H1 (cell line): ENCODE results near the gene SCN11A. TPM values are rescaled to one million over a fixed set of nuclear protein-coding genes. Genes with fewer than 3 reads are reported as not detected.

Experiments used
- CHD1 ChIP-seq: IDR thresholded peaks from 2 replicates; pipeline ENCODE4 v1.6.1; 2012; ENCODE audit warnings: low read depth, low read length, improper control_type of control experiment
- CHD7 ChIP-seq: fragments of 300-600 bp; sonication (generic); IDR thresholded peaks from 2 replicates; pipeline ENCODE4 v1.7.1; 2012; ENCODE audit warnings: low read length, moderate library complexity, mild to moderate bottlenecking, inconsistent platforms; ENCODE audit not compliant: insufficient replicate concordance
- EGR1 ChIP-seq: IDR thresholded peaks from 2 replicates; pipeline ENCODE4 v1.6.1; 2011; ENCODE audit warnings: low read depth, low read length, borderline replicate concordance
- EZH2 ChIP-seq: fragments of 200-600 bp; sonication (generic); IDR thresholded peaks from 2 replicates; pipeline ENCODE4 v1.7.1; 2012; ENCODE audit warnings: low read depth, mild to moderate bottlenecking, moderate library complexity, low read length, inconsistent platforms; ENCODE audit not compliant: severe bottlenecking
- KDM1A ChIP-seq: fragments of 200-600, 300-600 bp; sonication (generic); IDR thresholded peaks from 2 replicates; pipeline ENCODE4 v1.7.1; 2016; ENCODE audit warnings: mild to moderate bottlenecking, low read length, borderline replicate concordance
- NANOG ChIP-seq: IDR thresholded peaks from 2 replicates; pipeline ENCODE4 v1.6.1; 2011; ENCODE audit warnings: low read length, low read depth, mild to moderate bottlenecking, inconsistent platforms; ENCODE audit not compliant: insufficient read depth, poor library complexity, severe bottlenecking
- TCF12 ChIP-seq: IDR thresholded peaks from 2 replicates; pipeline ENCODE4 v1.6.1; 2011; ENCODE audit warnings: low read depth, mild to moderate bottlenecking, low read length
- polyA plus RNA-seq, 7 experiments: library from polyadenylated mRNA; depleted of rRNA in 3 of 7; stranded (reverse) in 5 of 7; unstranded in 2 of 7; fragments of >200 nt in 5 of 7; fragments of 200-250 nt in 2 of 7; gene quantifications; 1 replicate in 5 of 7; 2 replicates in 1 of 7; 4 replicates in 1 of 7; pipeline versions ENCODE4 v1.2.1 to v1.2.3, GENCODE V29; 2011 to 2013; ENCODE audit warnings: missing spikeins in 2 of 7, mixed read lengths in 2 of 7
- total RNA-seq: library from RNA; stranded (reverse); fragmentation: NEBNext Ultra II Directional; extraction: Animal tissue kit (Norgen Biotek cat#: 25700); gene quantifications from 2 replicates; pipeline ENCODE4 v1.2.1, GENCODE V29; 2021

The SCN11A gene
- total and polyA plus RNA-seq, 2 of the 8 experiments (the other 6 are each of a cell fraction or from before 2014, with no cell fraction given), result 0.11 to 0.21 TPM

- TF ChIP-seq CHD7, result no peak
- TF ChIP-seq EZH2, result no peak
- TF ChIP-seq EGR1, result no peak
- no peak for TF ChIP-seq TCF12
- TF ChIP-seq KDM1A, result no peak
- no peak for TF ChIP-seq NANOG
- TF ChIP-seq CHD1, result no peak
Observed at GRCh38 chr3:39062180-39062579, 10.4 kb upstream of the SCN11A start (continued).
